KG1 (cell line): ENCODE data around the gene PKNOX2.

Source experiments
- DNase-seq: peaks from one replicate; lab custom pipeline; 2025; lab: John Stamatoyannopoulos, UW

Gene PKNOX2

DNA sequence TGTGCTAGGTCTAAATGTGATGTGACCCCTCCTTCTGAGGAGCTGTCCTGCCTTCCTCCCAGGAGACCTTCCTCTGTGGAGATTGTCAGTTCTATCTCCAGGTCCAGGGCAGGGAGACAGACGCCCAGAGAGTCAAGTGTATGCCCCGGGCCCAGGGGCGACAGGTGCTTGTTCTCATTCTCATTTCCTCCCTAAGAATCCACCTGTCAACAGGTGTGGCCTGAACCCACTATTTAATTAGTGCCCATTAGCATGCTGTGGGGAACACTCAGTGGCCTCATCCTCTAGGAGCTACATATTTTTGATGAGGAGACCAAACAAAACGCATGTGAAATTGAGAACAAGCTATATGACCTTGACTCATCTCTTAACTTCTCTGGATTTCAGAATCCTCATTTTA, 9.5 kb downstream of the PKNOX2 start:
- no peak for DNase-seq

- DNase-seq: no peak
These were observed 10.1 kb downstream of the PKNOX2 start for GRCh38 chr11:125174686-125175085.

DNA sequence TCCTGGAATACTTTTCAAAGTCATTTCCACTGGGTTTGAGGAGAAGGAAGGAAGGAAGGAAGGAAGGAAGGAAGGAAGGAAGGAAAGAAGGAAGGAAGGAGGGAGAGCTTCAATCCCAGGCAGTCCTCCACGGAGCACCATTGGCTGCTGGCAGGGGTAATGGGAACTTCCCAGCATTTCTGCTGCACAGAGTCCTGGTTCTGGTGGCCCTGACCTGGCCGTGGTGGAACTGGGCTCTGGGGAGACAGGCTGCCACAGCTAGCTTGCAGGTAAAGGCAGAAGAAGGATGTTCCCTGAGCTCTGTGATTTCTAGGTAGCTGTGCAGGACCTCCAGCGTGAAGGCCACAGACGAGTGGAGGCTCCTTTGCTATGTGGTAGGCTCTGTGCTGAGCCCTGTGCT, 10.6 kb downstream of the PKNOX2 start:
- DNase-seq: no peak

GRCh38 chr11:125175896-125176575, 11.5 kb downstream of the PKNOX2 start:
- no peak for DNase-seq

DNA sequence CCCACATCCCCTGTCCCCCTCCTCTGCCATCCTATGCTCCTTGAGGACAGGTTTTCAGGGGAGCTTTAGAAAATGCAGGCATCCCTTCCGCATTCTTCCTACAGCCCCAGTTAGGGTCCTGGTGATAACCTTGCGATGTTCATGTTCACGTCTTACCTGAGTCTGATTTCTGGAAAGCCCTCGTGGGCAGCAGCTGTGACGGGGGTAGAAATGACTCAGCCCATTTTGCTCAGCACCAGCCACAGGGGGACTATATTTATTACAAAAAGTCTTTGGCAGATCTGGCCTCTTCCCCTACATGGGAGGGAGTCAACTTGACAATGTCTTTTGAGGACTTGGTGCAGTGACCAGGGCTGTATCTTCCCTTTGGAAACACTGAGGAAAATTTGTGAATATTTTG, 12.3 kb downstream of the PKNOX2 start:
- no peak for DNase-seq

DNA sequence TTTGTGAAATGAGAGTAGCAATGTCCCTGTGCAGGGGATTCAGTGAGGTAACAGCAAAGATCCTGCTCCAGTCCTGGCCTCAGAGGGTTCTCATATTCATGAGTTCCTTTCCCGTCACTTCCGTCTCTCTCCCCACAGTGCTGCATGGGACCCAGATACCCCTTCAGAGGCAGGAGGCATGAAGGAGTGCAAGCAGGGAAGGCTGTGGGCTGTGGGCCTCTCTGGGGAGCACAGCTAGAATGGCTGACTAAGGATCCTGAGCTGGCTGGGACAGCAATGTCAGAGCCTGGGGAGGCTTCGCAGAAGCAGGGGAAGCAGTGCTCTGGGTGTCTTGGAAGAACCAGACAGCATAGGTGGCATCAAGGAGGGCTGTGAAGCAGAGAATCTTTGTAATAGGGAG, 13.0 kb downstream of the PKNOX2 start:
- no peak for DNase-seq

- no peak for DNase-seq
These were observed 14.8 kb downstream of the PKNOX2 start for GRCh38 chr11:125179346-125179745.

DNA sequence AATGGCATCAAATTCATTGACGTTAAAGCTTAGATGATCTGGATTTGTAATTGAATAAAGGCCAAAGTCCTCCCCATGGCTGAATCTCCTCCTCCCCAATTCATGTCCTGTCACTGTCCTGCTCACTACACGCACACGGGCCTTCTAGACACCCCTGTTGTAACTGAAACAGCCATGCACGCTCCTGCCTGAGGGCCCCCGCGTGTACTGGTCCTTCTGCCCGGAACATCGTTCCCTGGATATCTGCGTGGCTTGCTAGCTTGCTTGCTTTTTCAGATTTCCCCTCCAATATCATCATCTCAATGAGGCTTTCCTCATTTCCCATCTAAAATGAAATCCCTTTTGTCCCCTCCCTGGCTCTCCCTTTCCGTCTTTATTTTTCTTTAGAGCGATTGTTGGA, 15.3 kb downstream of the PKNOX2 start:
- DNase-seq: no peak

DNA sequence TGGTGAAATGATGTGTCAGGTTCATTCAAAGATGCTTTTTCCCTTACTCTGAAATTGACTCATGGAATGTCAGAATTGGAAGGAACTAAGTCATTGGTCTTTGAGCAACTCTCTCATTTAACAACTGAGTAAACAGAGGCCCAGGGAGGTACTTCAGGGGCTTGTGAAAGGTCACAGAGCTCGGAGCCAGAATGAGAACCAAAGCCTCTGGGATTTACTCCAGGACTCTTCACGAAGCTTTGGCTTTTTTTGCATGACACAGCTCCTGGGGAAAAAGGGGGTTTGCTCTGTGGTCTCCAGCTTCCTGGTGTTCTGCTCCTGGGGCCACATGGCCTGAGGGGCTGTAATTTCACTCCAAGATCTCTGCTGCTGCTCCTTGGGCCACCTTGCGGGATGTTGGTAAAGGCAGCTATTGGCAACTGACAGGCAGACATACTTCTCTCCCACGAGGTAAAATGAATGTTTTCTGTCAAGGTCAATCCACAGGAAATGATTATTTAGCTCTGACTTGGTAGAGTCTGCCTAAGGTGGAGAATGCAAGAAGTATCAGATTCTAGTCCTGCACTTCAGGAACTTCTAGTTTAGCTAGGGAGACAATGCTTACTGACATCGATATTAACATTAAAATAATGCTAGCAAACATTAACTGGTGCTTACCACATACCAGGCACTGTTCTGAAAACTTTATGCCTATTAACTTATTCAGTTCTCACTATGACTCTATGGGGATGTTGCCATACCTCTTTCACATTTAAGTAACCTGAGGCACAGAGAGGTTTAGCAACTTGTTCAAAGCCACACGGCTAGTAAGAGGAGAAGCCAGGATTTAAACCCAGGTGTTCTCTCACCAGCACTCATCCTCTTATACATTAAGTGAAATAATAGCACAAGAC, 16.1 kb downstream of the PKNOX2 start:
- no peak for DNase-seq

DNA sequence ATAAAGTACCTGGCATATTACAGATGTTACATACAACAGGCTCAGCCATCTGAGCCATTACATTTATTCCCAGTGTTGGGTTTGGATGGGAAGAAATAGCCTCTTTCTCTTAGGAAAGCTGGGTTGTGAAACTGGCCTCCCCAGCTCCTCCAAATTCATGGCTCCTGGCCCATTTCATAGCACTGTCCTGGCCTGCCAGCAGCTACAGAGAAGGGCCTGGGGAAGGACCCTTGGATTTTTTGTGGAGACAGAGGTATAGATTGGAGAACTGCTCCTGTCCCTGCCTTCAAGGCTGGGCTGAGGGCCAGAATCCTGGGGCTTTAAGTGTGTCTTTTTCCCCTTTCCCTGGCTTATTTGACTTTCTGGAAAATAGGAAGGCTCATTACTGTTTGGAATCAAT, 18.0 kb downstream of the PKNOX2 start:
- no peak for DNase-seq

- no peak for DNase-seq
These were observed 19.1 kb downstream of the PKNOX2 start for GRCh38 chr11:125183641-125184040.

DNA sequence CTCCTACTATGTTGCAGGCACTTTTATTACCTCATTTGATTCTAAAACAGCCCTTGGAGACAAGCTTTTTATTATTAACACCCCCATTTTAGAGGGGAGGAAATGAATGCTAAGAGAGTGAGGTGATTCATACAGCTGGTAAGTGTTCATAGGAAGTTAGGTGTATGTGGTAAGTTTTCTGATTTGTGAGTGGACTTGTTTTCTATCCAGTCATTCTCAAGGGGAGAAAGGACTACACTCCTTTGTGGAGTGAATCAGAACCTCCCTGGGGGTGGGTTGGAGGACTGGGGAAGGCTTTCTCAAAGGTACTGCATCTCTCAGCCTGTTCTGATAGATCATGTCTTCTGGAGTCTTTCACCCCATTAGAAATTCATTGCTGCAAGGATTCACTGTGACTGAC, 23.5 kb downstream of the PKNOX2 start:
- DNase-seq: no peak

GRCh38 chr11:125190566-125190965, 26.0 kb downstream of the PKNOX2 start:
- no peak for DNase-seq

DNA sequence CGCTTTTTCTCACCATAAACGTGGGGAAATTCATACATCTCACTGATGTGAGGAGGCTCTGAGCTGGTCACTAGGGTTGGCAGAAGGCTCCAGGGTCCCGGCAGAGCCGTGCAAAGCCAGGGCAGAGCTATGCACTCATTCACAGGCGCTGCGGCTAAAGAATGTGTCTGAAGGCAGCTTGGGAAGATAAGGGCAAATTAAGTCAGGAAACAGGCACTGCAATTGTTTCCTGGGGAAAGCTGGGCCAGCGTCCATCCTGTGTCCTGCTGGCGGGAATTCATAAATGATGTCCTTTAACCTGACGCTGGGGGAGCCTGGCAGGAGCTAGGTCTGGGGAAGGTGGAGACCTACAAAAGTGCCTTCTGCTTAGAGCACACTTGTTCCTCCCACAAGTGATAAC, 27.6 kb downstream of the PKNOX2 start:
- DNase-seq: no peak

- no peak for DNase-seq
These were observed 28.3 kb downstream of the PKNOX2 start for GRCh38 chr11:125192717-125193415.

- DNase-seq: no peak
These were observed 28.8 kb downstream of the PKNOX2 start for GRCh38 chr11:125193416-125193726.

- no peak for DNase-seq
These were observed 29.3 kb downstream of the PKNOX2 start for GRCh38 chr11:125193841-125194240.

DNA sequence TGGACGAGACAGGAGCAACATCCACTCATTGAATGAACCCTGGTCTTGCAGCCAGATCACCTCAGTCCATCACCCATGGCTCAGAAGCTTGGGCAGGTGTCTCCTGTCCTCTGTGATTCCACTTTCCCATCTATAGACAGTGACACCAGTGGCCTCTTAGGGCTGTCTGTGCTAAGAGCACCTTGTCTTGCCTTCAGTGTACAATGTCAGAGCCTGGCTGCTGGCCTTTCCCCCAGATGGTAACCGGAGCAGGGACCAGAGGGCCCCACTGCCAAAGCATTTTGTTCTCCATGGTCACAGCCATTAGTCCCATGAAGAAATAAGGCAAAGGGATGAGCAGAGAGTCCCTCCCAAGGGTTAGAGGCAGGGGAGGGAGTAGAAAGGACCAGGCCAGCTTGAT, 35.4 kb downstream of the PKNOX2 start:
- DNase-seq: no peak

DNA sequence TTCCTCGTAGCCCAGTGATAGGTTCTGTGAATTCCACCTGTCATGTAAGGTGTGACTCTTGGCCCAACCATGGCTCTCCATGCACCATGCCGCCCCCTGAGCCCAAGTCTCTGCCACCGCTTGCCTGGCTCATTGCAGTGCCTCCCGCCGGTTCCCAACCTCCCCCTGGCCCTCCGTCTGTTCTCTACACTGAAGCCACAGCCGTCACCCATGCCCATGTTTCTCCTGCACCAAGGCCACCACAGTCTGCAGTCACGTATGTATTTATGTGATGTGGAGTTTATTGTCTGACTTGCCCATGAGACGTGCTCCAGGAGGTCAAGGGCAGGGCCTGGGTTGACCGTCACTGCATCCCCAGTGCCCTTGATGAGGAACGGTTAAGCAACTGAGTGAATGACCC, 35.9 kb downstream of the PKNOX2 start:
- no peak for DNase-seq

DNA sequence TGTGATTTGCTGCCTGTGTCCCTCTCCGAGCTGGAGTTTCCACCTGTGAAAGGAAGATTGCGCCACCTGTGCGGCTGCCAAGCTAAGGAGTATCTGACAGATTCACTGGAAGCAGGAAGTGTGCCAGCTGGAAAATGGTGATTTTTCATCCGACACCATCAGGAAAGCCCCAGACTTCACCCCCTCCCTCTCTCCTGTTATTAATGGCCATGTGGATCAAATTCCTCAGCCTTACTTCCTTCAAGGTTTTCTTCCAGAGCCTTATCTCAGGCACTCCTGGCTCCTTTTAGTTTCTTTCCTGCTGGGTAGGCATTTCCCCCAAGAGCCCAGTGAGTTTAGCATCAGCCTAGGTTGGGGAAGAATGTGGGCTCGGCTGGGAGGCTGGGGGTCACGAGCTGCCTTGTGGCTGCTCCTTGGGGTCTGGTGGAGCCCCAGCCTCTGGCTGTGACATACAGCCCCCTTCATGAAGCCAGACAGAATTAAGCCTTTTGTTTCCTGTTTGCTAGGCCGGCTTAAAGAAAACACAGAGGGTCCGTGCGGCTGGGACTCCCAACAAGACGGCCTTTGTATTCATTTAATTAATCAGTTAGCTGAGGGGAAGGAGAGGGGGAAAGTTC, 37.1 kb downstream of the PKNOX2 start:
- no peak for DNase-seq

- DNase-seq: no peak
These were observed 37.9 kb downstream of the PKNOX2 start for GRCh38 chr11:125202362-125202880.

DNA sequence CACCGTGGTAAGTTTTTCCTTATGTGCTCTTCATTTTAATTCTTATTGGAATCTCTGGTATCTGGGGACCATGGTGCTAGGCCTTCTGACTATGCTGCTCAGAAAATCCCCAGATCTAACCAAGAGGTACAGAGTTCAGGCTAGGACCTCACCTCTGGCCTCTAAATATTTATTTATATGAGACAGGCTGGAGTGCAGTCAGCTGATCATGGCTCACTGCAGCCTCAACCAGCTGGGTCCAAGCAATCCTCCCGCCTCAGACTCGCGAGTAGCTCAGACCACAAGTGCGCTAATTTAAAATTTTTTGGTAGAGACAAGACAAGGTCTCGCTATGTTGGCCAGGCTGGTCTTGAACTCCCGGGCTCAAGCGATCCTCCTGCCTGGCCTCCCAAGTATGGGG, 38.4 kb downstream of the PKNOX2 start:
- DNase-seq: no peak
